GM19452 (cell line): ENCODE results near the gene SMIM13.
"Not testable (repeated sequence)": the region's sequence is repeated elsewhere in the genome, so short reads cannot be mapped to it uniquely, and the experiment has no call there.

Source experiments
- ATAC-seq: cut with Tn5 transposase; IDR thresholded peaks from one replicate; pipeline ENCODE4 v1.9.1; 2021; ENCODE audit not compliant: unreplicated experiment

SMIM13 gene

GRCh38 chr6:11083491-11083890 is 10.1 kb upstream of the SMIM13 start:
- ATAC-seq: no peak

- ATAC-seq: no peak
Observed at GRCh38 chr6:11083956-11084355, 9.7 kb upstream of the SMIM13 start.

GRCh38 chr6:11085758-11086435 is 7.7 kb upstream of the SMIM13 start:
- ATAC-seq: no peak

- ATAC-seq: not testable (repeated sequence)
Observed at GRCh38 chr6:11087141-11087812, 6.4 kb upstream of the SMIM13 start.

GRCh38 chr6:11089695-11090094 is 3.9 kb upstream of the SMIM13 start:
- no peak for ATAC-seq

GRCh38 chr6:11091141-11091540 is 2.5 kb upstream of the SMIM13 start:
- ATAC-seq: not testable (repeated sequence)

- peak; percentile 25 for ATAC-seq
Observed at GRCh38 chr6:11092668-11093375, 812 bp upstream of the SMIM13 start.

GRCh38 chr6:11093376-11093625 is 333 bp upstream of the SMIM13 start:
- ATAC-seq: peak; percentile 20

- ATAC-seq: peak; percentile 36
Observed at GRCh38 chr6:11094411-11094851, 797 bp downstream of the SMIM13 start.

- ATAC-seq: no peak
Observed at GRCh38 chr6:11094941-11095340, 1.3 kb downstream of the SMIM13 start.

- no peak for ATAC-seq
Observed at GRCh38 chr6:11096109-11096508, 2.5 kb downstream of the SMIM13 start.

- ATAC-seq: no peak
Observed at GRCh38 chr6:11097476-11097875, 3.8 kb downstream of the SMIM13 start.

GRCh38 chr6:11098004-11098403 is 4.4 kb downstream of the SMIM13 start:
- ATAC-seq: no peak

GRCh38 chr6:11101417-11101816 is 7.8 kb downstream of the SMIM13 start:
- ATAC-seq: no peak

- ATAC-seq: no peak
Observed at GRCh38 chr6:11103065-11103464, 9.4 kb downstream of the SMIM13 start.

- no peak for ATAC-seq
Observed at GRCh38 chr6:11108726-11109125, 15.1 kb downstream of the SMIM13 start.

GRCh38 chr6:11110921-11111768 is 17.5 kb downstream of the SMIM13 start, which contains the start of gene ERVFRD-1:
TSS of gene ERVFRD-1 (minus strand) at chr6:11111725. CDS start at chr6:11105310, 6,415 bp downstream.
- no peak for ATAC-seq

- no peak for ATAC-seq
Observed at GRCh38 chr6:11111769-11112437, 18.3 kb downstream of the SMIM13 start.

GRCh38 chr6:11113038-11113437 is 19.4 kb downstream of the SMIM13 start:
- no peak for ATAC-seq

GRCh38 chr6:11115808-11116536 is 22.3 kb downstream of the SMIM13 start:
- ATAC-seq: not testable (repeated sequence)
